CD4-positive, alpha-beta T cell treated with Interleukin-15 for 4 hours (primary cell): ENCODE data around the gene PKD2L2.
"Not testable (repeated sequence)": the region's sequence is repeated elsewhere in the genome, so short reads cannot be mapped to it uniquely, and the experiment has no call there.

ENCODE experiments used
- DNase-seq: peaks from one replicate; pipeline ENCODE4 v3.0.0-alpha.2; 2020; ENCODE audit warnings: low spot score

PKD2L2 gene

DNA sequence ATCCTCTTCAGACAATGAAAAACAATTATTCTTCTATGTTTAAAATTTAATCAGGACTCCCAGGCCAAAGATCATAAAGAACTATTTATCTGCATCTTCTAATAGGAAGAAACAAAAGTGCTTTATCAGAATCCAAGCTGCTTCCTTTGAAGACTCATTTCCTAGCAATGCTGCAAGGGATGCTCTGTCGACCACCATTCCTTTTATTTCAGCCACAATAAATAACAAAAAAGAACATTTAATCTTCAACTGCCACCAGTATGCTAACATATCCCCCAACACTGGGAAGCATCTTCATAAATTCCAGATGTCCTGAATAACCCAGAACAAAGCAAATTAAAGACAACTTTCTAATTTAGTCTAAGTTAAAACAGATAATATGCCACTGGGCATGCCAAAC is 68.7 kb downstream of the PKD2L2 start:
- no peak for DNase-seq

DNA sequence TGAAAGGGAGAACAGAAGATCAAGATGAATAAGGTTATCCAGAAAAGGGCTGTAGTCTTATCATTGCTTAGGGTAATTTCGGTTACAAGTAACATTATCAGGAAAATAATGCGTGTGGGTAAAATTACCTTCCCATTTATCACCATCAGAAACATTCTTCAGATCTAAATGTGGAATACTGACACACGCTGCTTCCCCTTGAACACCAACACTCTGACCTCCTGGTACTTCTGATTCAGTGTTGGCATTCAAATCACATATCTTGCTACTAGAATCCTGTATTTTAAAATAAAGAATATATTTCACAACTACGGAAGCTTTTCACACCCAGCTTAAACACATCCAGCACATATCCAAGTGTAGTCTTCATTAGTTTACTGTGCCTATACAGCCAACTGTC is 70.2 kb downstream of the PKD2L2 start:
- no peak for DNase-seq

DNA sequence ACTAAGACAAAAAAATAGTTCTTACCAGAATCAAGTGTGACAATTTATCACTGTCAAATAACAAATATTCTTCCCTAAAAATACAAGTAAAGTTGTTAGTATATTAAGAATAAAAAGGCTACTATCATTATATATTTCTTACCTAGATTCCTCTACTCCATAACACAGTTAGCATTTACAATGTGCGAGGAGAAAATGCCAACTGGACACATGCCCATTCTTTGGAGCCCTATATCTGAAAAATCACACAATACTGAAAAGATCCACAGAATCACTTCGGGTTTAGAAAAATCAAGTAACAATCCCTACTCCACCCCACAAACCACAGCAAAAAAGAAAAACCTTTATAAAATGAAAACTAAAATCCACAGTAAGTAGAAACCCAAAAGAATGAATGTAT is 70.9 kb downstream of the PKD2L2 start:
- DNase-seq: no peak

DNA sequence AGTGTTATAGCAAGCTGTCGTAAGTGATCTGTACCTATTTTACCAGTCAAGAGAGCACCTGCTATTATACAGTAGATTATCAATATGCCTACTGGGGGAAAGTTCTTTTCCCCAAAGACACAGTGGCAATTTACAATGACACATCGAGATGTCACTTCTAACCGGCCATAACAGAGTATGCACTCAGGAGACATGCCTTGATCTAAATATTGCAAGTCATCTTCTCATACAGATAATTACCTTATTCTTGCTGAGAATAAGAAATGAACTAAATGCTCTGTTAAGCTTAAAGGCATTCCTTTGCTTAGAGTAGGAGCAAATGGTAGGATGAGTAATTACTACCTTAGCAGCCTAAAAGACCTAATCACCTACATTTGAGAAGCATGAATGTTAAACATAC is 71.6 kb downstream of the PKD2L2 start:
- DNase-seq: no peak

DNA sequence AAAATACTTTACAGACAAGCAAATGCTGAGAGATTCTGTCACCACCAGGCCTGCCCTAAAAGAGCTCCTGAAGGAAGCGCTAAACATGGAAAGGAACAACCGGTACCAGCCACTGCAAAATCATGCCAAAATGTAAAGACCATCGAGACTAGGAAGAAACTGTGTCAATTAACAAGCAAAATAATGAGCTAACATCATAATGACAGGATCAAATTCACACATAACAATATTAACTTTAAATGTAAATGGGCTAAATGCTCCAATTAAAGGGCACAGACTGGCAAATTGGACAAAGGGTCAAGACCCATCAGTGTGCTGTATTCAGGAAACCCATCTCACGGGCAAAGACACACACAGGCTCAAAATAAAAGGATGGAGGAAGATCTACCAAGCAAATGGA is 81.1 kb downstream of the PKD2L2 start:
- not testable (repeated sequence) for DNase-seq

DNA sequence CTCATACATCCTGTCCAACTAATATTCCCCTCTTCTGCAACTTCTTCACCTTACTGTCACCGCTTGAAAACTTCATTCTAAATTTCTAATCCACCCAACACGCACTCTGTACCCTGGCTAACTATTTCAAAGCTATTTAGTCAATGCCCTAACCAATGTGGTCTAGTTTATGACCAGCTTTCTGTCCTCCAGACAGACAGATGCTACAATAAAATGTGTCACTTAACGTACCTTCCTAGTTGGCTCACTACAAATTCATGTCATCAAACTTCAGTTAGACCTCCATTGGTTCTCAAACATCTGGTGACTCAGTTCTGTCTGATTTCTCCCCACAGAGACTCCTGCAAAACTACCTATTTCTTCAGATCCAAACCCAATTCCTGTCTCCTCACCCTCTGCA is 86.0 kb downstream of the PKD2L2 start:
- no peak for DNase-seq

DNA sequence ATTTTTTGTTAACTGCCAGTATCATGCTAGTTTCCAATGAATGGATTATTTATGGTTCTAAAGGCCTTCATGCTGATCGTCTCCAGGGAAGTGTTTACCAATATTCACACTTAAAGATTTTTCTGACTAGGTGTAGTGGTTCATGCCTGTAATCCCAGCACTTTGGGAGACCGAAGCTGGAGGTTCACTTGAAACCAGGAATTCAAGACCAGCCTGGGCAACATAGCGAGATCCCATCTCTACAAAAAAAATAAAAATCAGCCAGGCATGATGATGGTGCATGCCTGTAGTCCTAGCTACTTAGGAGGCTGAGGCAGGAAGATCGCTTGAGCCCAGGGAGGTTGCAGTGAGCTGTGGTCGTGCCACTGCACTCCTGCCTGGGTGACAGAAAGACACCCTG is 100.2 kb downstream of the PKD2L2 start:
- DNase-seq: no peak
